Thyroid gland (tissue), 4 donors: ENCODE measurements around the gene IL2RA. TPM values are rescaled to one million over a fixed set of nuclear protein-coding genes. Genes with fewer than 3 reads are reported as not detected.

Experiments
- DNase-seq, 2 donors: peaks; one replicate each; pipeline ENCODE4 v3.0.0-alpha.2; 2019
- H3K27ac ChIP-seq, 3 donors: fragments of 200-600 bp; sonication (generic); 1 replicate in 2 of 3; 2 replicates in 1 of 3; pipeline ENCODE4 v1.5.1; 2016 to 2019; ENCODE audit warnings: mild to moderate bottlenecking in 1 of 3, moderate library complexity in 1 of 3
- H3K27me3 ChIP-seq: fragments of 200-600 bp; sonication (generic); one replicate; pipeline ENCODE4 v1.5.1; 2019
- H3K36me3 ChIP-seq, 2 donors: fragments of 200-600 bp; sonication (generic); one replicate each; pipeline ENCODE4 v1.5.1; 2016 to 2019
- H3K4me1 ChIP-seq, 2 donors: fragments of 200-600 bp; sonication (generic); one replicate each; pipeline ENCODE4 v1.5.1; 2017 to 2019
- H3K4me3 ChIP-seq, 3 donors: fragments of 200-600 bp; sonication (generic); replicated peaks in 1 of 3; 1 replicate in 2 of 3; 2 replicates in 1 of 3; pipeline ENCODE4 v1.5.1; 2016; ENCODE audit warnings: mild to moderate bottlenecking in 1 of 3
- H3K9me3 ChIP-seq: fragments of 200-600 bp; sonication (generic); one replicate; pipeline ENCODE4 v1.5.1; 2017
- POLR2A ChIP-seq, 2 donors: fragments of 450-650 bp; IDR thresholded peaks; one replicate each; pipeline ENCODE4 v1.6.1; 2017; ENCODE audit warnings: antibody characterized with exemption in 2 of 2, mild to moderate bottlenecking in 2 of 2, moderate library complexity in 1 of 2
- WGBS, 2 donors: methylation state at CpG; one replicate each; pipeline ENCODE4 v1.1.5; 2017; 5-methylcytosine and 5-hydroxymethylcytosine counted together
- intact Hi-C: fragments of 100-400 bp; cut with DNase I; formaldehyde crosslinking; loops from one replicate; pipeline ENCODE4 v1.15.1; 2023
- total RNA-seq, 4 donors: library from RNA; depleted of rRNA; stranded (reverse); fragments of >200 nt; gene quantifications; one replicate each; pipeline ENCODE4 v1.2.3, GENCODE V29; 2016
- TF ChIP-seq, protein P1 (sequence below), 6 experiments: fragments of 200-600 bp in 3 of 6; fragments of 450-650 bp in 3 of 6; sonication (generic) in 3 of 6; IDR thresholded peaks; one replicate each; pipeline ENCODE4 v1.5.1; 2016 to 2019; ENCODE audit warnings: antibody characterized with exemption in 6 of 6, mild to moderate bottlenecking in 2 of 6, inconsistent platforms in 1 of 6, moderate library complexity in 1 of 6

The IL2RA gene
- total RNA-seq, 4 donors from 2014 or later, result 1.7 to 11.3 (median 2.3) TPM

DNA sequence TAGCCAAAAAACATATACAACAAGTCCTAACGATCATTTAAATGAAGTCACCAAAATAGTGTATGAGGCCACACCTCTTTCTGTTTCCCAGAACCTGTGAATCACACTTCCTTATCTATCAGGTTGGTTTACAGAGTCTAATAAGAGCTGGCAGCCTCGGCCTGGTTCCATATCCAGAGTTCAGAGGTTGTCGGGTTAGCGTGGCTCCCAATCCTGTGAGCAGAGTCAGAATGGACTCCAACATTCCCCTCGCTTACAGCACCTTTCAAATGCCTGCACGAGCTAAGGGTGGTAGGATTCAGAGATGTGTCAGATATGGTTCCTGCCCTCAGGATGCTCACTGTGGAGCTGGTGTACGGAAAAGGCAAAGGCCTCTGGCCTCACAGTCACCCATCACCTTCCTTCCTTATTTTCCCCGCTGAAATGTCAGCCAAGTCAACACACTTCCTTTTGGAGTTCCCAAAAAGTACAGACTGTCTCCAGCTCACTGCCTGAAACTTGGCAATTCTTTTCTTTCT lies 90.8 kb downstream of the IL2RA start:
- TF ChIP-seq POLR2A (IDR thresholded peaks at IDR 0.05), result no peak
- H3K27ac ChIP-seq, result peak overlapping the region in 2 of 3 donors; percentile 1 to 26
- no peak for DNase-seq
- H3K4me3 ChIP-seq, result no peak overlapping the region
- 82 to 84% methylated on average over 8 of the region's 8 CpGs for WGBS, 2 donors
- no peaks in the 10 kb centered on the region for H3K9me3 ChIP-seq
- no peaks in the 10 kb centered on the region for H3K27me3 ChIP-seq
- intact Hi-C loops, result no loop called here
- H3K4me1 ChIP-seq, result no peaks in the 10 kb centered on the region
- no peaks in the 10 kb centered on the region for H3K36me3 ChIP-seq

DNA sequence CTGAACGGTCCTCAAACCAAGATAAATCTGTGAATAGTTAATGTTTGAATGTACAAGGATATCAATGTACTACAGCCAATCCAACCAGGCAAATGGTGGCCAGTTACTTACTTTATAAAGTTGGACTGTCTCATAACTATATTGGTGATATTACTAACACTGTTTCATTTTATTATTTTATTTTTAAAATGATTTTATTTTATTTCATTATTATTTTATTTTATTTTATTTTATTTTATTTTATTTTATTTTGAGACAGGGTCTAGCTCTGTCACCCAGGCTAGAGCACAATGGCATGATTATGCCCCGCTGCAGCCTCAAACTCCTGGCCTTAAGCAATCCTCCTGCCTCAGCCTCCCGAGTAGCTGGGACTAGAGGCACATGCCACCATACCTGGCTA lies 91.6 kb downstream of the IL2RA start:
- WGBS, 2 donors, result 93 to 94% methylated on average over 3 of the region's 3 CpGs
- Histone ChIP-seq H3K4me3 (no peak overlapping the region), H3K9me3 (no peaks in the 10 kb centered on the region), H3K27ac (no peak overlapping the region), H3K36me3 (no peaks in the 10 kb centered on the region), H3K27me3 (no peaks in the 10 kb centered on the region), H3K4me1 (no peaks in the 10 kb centered on the region)
- no peak for TF ChIP-seq POLR2A (IDR thresholded peaks at IDR 0.05)
- TF ChIP-seq, protein P1, sequence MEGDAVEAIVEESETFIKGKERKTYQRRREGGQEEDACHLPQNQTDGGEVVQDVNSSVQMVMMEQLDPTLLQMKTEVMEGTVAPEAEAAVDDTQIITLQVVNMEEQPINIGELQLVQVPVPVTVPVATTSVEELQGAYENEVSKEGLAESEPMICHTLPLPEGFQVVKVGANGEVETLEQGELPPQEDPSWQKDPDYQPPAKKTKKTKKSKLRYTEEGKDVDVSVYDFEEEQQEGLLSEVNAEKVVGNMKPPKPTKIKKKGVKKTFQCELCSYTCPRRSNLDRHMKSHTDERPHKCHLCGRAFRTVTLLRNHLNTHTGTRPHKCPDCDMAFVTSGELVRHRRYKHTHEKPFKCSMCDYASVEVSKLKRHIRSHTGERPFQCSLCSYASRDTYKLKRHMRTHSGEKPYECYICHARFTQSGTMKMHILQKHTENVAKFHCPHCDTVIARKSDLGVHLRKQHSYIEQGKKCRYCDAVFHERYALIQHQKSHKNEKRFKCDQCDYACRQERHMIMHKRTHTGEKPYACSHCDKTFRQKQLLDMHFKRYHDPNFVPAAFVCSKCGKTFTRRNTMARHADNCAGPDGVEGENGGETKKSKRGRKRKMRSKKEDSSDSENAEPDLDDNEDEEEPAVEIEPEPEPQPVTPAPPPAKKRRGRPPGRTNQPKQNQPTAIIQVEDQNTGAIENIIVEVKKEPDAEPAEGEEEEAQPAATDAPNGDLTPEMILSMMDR (IDR thresholded peaks at IDR 0.05), result no peak
- no peak for DNase-seq
- intact Hi-C loops, result no loop called here

DNA sequence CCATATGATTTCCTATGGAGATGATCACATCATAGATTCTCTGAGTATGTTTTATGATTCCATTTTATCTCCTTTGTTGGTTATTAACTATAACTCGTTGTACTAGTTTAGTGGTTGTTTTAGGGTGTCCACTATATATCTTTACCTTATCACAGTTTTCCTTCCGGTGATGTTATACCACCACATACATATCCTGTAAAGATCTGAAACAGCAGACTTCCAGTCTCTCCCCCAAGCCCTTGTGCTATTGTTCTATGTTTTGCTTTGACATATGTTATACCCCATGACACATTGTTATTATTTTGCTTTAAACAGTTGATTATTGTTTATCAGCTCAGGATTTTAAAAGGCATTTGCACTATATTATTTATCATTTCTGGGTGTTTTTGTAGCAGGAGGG lies 92.1 kb downstream of the IL2RA start:
- no peaks in the 10 kb centered on the region for H3K9me3 ChIP-seq
- intact Hi-C loops, result no loop called here
- no peak for TF ChIP-seq POLR2A (IDR thresholded peaks at IDR 0.05)
- TF ChIP-seq, protein P1 (IDR thresholded peaks at IDR 0.05), result no peak
- H3K4me1 ChIP-seq, result no peaks in the 10 kb centered on the region
- H3K36me3 ChIP-seq, result no peaks in the 10 kb centered on the region
- H3K4me3 ChIP-seq, result no peak overlapping the region
- no peaks in the 10 kb centered on the region for H3K27me3 ChIP-seq
- H3K27ac ChIP-seq, result no peak overlapping the region
- 89 to 97% methylated on average over 2 of the region's 2 CpGs for WGBS, 2 donors
- no peak for DNase-seq

DNA sequence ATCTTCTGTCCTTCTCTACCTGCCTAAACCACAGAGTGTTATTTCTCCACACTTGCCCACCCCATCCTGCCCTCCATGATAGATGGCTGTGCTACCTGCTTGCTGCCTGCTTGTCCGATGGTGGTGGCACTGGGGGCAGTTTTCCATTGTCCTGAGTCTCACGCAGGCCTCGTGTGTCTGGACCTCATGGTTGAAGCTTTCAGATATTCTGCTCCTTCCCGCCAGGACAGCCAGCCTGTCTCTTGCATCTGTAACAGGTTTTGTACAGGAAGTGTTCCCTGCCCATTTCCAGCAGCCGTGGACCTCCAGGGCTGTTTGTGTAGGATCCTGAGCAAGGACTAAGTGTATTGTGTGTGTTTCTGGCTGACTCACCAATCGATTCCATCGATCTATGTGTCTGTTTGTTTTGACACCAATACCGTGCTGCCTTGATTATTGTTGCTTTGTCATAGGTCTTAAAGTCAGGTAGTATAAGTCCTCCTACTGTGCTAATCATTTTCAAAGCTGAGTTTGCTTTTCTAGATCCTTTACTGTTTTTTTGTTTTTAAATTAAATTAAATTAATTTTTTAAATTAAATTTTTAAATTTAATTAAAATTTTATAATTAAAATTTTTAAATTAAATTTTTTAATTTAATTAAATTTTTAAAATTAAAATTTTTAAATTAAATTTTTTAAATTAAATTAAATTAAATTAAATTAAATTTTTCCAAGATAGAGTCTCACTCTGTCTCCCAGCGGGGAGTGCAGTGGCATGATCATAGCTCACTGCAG lies 93.3 kb downstream of the IL2RA start:
- intact Hi-C loops, result no loop called here
- Histone ChIP-seq H3K9me3 (no peaks in the 10 kb centered on the region), H3K4me1 (no peaks in the 10 kb centered on the region), H3K36me3 (no peaks in the 10 kb centered on the region), H3K27me3 (no peaks in the 10 kb centered on the region), H3K4me3 (no peak overlapping the region), H3K27ac (no peak overlapping the region)
- TF ChIP-seq, protein P1 (IDR thresholded peaks at IDR 0.05), result no peak
- TF ChIP-seq POLR2A (IDR thresholded peaks at IDR 0.05), result no peak
- 89 to 93% methylated on average over 9 of the region's 9 CpGs for WGBS, 2 donors
- no peak for DNase-seq

DNA sequence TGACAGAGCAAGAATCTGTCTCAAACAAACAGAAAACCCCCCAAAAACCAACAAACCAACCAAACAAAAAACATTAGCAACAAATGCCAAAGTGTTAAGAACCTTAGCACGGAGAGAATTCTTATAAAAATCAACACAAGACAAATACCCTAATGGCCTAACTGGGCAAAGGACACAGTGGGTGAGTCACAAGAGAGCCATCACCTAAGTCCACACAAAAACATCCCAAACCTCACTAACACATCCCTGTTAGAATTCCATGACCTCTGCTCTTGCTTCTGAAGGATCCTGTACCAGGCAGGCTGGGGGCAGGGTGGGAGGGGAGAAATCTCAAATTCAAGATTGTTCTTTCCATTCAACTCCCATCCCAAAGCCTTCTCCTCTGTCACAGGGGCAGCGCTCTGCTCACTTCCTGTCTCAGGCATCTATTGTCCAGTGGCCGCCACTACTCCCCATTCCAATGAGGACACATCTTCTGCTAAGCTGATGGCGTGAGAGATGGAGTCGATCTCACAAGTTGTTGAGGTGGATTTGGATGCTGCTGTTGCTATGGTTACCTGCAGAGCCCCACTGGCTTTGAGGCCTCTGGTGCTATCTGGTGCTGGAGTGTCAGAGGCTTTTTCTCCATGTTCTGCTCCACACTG lies 94.0 kb downstream of the IL2RA start:
- no peaks in the 10 kb centered on the region for H3K36me3 ChIP-seq
- DNase-seq, result no peak
- TF ChIP-seq POLR2A (IDR thresholded peaks at IDR 0.05), result no peak
- TF ChIP-seq, protein P1 (IDR thresholded peaks at IDR 0.05), result no peak
- 93 to 94% methylated on average over 5 of the region's 5 CpGs for WGBS, 2 donors
- no peaks in the 10 kb centered on the region for H3K4me1 ChIP-seq
- H3K27ac ChIP-seq, result no peak overlapping the region
- no peaks in the 10 kb centered on the region for H3K9me3 ChIP-seq
- H3K4me3 ChIP-seq, result no peak overlapping the region
- H3K27me3 ChIP-seq, result no peaks in the 10 kb centered on the region
- intact Hi-C loops, result no loop called here
